B cell (primary cell): Measurements from ENCODE around the gene PREX1. TPM values are rescaled to one million over a fixed set of nuclear protein-coding genes. Genes with fewer than 3 reads are reported as not detected.

Source experiments
- ATAC-seq: fragments of 200-7000 bp; cut with Tn5 transposase; one replicate; pipeline ENCODE4 v1.10.0; 2021; ENCODE audit warnings: low read depth, mild to moderate bottlenecking, moderate number of reproducible peaks, moderate library complexity
- CTCF ChIA-PET: fragments of 350-600 bp; sonication (Branson Sonifier 250); formaldehyde crosslinking; loops from one replicate; lab custom pipeline; 2021; ENCODE audit warnings: antibody characterized with exemption, inconsistent platforms; lab: Charles Lee
- POLR2A ChIA-PET: fragments of 350-600 bp; sonication (Branson Sonifier 250); formaldehyde crosslinking; loops from one replicate; lab custom pipeline; 2021; ENCODE audit warnings: antibody characterized with exemption; lab: Charles Lee
- DNase-seq: peaks from one replicate; pipeline ENCODE4 v3.0.0; 2013
- H2AFZ ChIP-seq: 2 replicates; pipeline ENCODE4 v1.6.1; 2012; ENCODE audit warnings: mild to moderate bottlenecking, low read depth, low read length; ENCODE audit not compliant: insufficient read depth, poor library complexity, severe bottlenecking
- H3K27ac ChIP-seq, 2 donors: 1 replicate in 1 of 2; 2 replicates in 1 of 2; pipeline ENCODE4 v1.5.1; 2012 to 2013; ENCODE audit warnings: low read length in 2 of 2, mild to moderate bottlenecking in 2 of 2, moderate library complexity in 1 of 2
- H3K27me3 ChIP-seq, 4 experiments: fragments of 200-600 bp in 1 of 4; sonication (generic) in 1 of 4; replicated peaks in 1 of 4; 1 replicate in 2 of 4; 2 replicates in 2 of 4; pipeline versions ENCODE4 v1.6.1 to v1.7.0; 2013 to 2016; ENCODE audit warnings: low read length in 3 of 4, mild to moderate bottlenecking in 2 of 4, mixed read lengths in 1 of 4, moderate library complexity in 1 of 4; ENCODE audit not compliant: insufficient read depth in 4 of 4, control insufficient read depth in 3 of 4; ENCODE audit errors: control extremely low read depth in 1 of 4
- H3K36me3 ChIP-seq, 2 experiments: replicated peaks in 1 of 2; 1 replicate in 1 of 2; 2 replicates in 1 of 2; pipeline versions ENCODE4 v1.6.1 to v1.7.1; 2013; ENCODE audit warnings: low read length in 1 of 2; ENCODE audit not compliant: insufficient read depth in 2 of 2, control insufficient read depth in 1 of 2; ENCODE audit errors: control extremely low read depth in 1 of 2, extremely low read depth in 1 of 2
- H3K4me1 ChIP-seq, 2 donors: fragments of 200-600 bp in 1 of 2; sonication (generic) in 1 of 2; 1 replicate in 1 of 2; 2 replicates in 1 of 2; pipeline versions ENCODE4 v1.5.1 to v1.6.1; 2013 to 2017; ENCODE audit warnings: low read length in 2 of 2; ENCODE audit not compliant: control insufficient read depth in 2 of 2, insufficient read depth in 2 of 2
- H3K4me2 ChIP-seq: replicated peaks from 2 replicates; pipeline ENCODE3; 2012; ENCODE audit warnings: mild to moderate bottlenecking, low read depth, low read length; ENCODE audit not compliant: poor library complexity, severe bottlenecking
- H3K4me3 ChIP-seq, 5 experiments: fragments of 200-600 bp in 1 of 5; sonication (generic) in 1 of 5; 1 replicate in 3 of 5; 2 replicates in 2 of 5; pipeline versions ENCODE4 v1.5.1 to v1.7.0; 2011 to 2016; ENCODE audit warnings: low read length in 4 of 5, mild to moderate bottlenecking in 4 of 5, low read depth in 2 of 5, control low read depth in 1 of 5, moderate library complexity in 1 of 5; ENCODE audit not compliant: insufficient read depth in 1 of 5; ENCODE audit errors: control extremely low read depth in 1 of 5, extremely low read depth in 1 of 5
- H3K79me2 ChIP-seq: fragments of 200-600 bp; sonication (generic); one replicate; pipeline ENCODE4 v1.6.0; 2016; ENCODE audit warnings: low read length; ENCODE audit not compliant: control insufficient read depth, insufficient read depth
- H3K9ac ChIP-seq: fragments of 200-600 bp; sonication (generic); 2 replicates; pipeline ENCODE4 v1.6.1; 2017; ENCODE audit warnings: mild to moderate bottlenecking, low read length, moderate library complexity
- H3K9me3 ChIP-seq, 3 donors: one replicate each; pipeline versions ENCODE4 v1.6.1 to v1.7.1; 2013; ENCODE audit warnings: low read length in 2 of 3; ENCODE audit not compliant: control insufficient read depth in 2 of 3, insufficient read depth in 1 of 3; ENCODE audit errors: control extremely low read depth in 1 of 3
- H4K20me1 ChIP-seq: 2 replicates; pipeline ENCODE4 v1.6.0; 2012; ENCODE audit warnings: mild to moderate bottlenecking, low read length; ENCODE audit not compliant: insufficient read depth, control insufficient read depth, poor library complexity, severe bottlenecking
- H3K27ac Mint-ChIP-seq: one replicate; pipeline ENCODE4 v1.8.0; 2021; ENCODE audit warnings: mixed read lengths
- H3K27me3 Mint-ChIP-seq: one replicate; pipeline ENCODE4 v1.8.0; 2021; ENCODE audit warnings: mixed read lengths
- H3K4me1 Mint-ChIP-seq: one replicate; pipeline ENCODE4 v1.8.0; 2021; ENCODE audit warnings: mixed read lengths
- H3K4me3 Mint-ChIP-seq: one replicate; pipeline ENCODE4 v1.8.0; 2021; ENCODE audit warnings: mixed read lengths
- H3K9me3 Mint-ChIP-seq: one replicate; pipeline ENCODE4 v1.8.0; 2022; ENCODE audit warnings: mixed read lengths; ENCODE audit not compliant: insufficient read depth
- EZH2 ChIP-seq: IDR thresholded peaks from 2 replicates; pipeline ENCODE4 v1.6.1; 2012; ENCODE audit warnings: borderline replicate concordance, low read depth, mild to moderate bottlenecking, moderate library complexity, low read length; ENCODE audit not compliant: insufficient read depth, poor library complexity, severe bottlenecking
- WGBS: methylation state at CpG from one replicate; pipeline ENCODE4 v1.1.5; 2013; ENCODE audit warnings: missing lambda C conversion rate; ENCODE audit not compliant: insufficient coverage; 5-methylcytosine and 5-hydroxymethylcytosine counted together
- intact Hi-C: fragments of 100-400 bp; cut with micrococcal nuclease; formaldehyde crosslinking; loops from one replicate; pipeline ENCODE4 v1.10.0; 2022
- polyA minus RNA-seq: library from RNA; depleted of rRNA, polyadenylated mRNA; stranded (reverse); fragments of >200 nt; gene quantifications from 2 replicates; pipeline ENCODE4 v1.2.3, GENCODE V29; 2012
- polyA plus RNA-seq: library from polyadenylated mRNA; depleted of rRNA; stranded (reverse); fragments of >200 nt; gene quantifications from 2 replicates; pipeline ENCODE4 v1.2.3, GENCODE V29; 2012
- total RNA-seq, 2 donors: library from RNA; stranded (reverse); fragments of 120-200 nt in 1 of 2; gene quantifications; 1 replicate in 1 of 2; 2 replicates in 1 of 2; pipeline versions ENCODE4 v1.2.3 to v1.2.4, GENCODE V29; 2013 to 2022
- TF ChIP-seq, protein P1 (sequence below): fragments of 200-600 bp; IDR thresholded peaks from one replicate; pipeline ENCODE4 v1.8.0; 2022; ENCODE audit warnings: antibody characterized with exemption, mild to moderate bottlenecking

Gene PREX1, protein sequence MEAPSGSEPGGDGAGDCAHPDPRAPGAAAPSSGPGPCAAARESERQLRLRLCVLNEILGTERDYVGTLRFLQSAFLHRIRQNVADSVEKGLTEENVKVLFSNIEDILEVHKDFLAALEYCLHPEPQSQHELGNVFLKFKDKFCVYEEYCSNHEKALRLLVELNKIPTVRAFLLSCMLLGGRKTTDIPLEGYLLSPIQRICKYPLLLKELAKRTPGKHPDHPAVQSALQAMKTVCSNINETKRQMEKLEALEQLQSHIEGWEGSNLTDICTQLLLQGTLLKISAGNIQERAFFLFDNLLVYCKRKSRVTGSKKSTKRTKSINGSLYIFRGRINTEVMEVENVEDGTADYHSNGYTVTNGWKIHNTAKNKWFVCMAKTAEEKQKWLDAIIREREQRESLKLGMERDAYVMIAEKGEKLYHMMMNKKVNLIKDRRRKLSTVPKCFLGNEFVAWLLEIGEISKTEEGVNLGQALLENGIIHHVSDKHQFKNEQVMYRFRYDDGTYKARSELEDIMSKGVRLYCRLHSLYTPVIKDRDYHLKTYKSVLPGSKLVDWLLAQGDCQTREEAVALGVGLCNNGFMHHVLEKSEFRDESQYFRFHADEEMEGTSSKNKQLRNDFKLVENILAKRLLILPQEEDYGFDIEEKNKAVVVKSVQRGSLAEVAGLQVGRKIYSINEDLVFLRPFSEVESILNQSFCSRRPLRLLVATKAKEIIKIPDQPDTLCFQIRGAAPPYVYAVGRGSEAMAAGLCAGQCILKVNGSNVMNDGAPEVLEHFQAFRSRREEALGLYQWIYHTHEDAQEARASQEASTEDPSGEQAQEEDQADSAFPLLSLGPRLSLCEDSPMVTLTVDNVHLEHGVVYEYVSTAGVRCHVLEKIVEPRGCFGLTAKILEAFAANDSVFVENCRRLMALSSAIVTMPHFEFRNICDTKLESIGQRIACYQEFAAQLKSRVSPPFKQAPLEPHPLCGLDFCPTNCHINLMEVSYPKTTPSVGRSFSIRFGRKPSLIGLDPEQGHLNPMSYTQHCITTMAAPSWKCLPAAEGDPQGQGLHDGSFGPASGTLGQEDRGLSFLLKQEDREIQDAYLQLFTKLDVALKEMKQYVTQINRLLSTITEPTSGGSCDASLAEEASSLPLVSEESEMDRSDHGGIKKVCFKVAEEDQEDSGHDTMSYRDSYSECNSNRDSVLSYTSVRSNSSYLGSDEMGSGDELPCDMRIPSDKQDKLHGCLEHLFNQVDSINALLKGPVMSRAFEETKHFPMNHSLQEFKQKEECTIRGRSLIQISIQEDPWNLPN (N-terminal part only)
- total RNA-seq = 99.4 and 115 TPM in 2 replicates
- total RNA-seq (2013) = 68.3 TPM
- 66.7 and 79.1 TPM in 2 replicates for polyA plus RNA-seq
- 121 and 131 TPM in 2 replicates for polyA minus RNA-seq

DNA sequence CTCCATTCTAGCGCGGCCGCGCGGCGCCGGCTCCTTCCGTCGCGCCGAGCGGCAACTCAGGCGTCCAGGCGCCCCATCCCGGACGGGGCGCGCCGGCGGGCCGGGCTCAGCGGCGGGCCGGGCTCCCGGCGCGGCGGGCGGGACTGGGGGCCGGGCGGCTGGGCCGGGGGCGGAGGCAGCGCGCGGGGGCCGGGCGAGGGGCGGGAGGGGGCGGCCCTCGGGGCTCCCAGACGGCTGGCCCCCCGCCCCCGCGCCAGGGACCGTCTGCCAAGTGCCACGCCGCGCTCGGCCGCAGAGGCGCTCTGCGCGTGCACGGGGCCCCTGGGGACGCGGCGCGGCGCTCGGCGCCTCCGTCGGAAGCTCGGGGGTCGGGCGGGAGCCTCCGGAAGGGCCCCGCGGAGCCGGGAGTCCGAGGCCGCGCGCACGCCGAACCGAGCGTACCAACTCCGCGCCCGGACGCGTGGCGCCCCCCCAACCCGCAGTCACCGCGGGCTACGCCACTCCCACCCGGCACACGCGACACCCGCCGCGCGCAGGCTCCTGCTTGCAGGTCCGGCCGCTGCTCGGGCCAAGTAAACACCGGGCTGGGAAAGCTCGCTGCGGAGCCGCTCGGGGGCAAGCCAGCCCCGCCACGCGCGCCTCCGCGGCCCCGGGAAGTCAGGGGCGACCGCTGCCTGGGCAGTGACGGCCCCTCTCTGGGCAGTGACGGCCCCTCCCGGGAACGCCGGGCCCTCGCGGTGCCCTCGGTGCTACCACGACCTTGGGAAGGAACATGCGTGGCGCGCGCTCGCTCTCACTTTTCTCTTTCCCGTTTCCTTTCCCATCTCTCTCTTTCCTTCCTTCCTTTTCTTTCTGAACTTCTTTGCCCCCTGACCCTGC, at the start of gene PREX1:
TSS of gene PREX1 (minus strand) at position 145 of the 879 bp plus-strand sequence. CDS start at position 6, 139 bp downstream.
- no peaks in the 10 kb centered on the region for H3K27me3 ChIP-seq
- H4K20me1 ChIP-seq = peaks cover 12% of the 10 kb centered on the region
- Mint-ChIP-seq H3K4me3 (peak within 1 kb of the TSS; percentile 92), H3K27ac (peak within 1 kb of the TSS; percentile 88), H3K4me1 (peaks cover 66% of the 10 kb centered on the region), H3K9me3 (no peaks in the 10 kb centered on the region), H3K27me3 (no peaks in the 10 kb centered on the region)
- ATAC-seq = peak; percentile 78
- peak within 1 kb of the TSS; percentile 73 to 93 (median 90) for H3K4me3 ChIP-seq
- H3K4me1 ChIP-seq = peaks cover 52 to 62% of the 10 kb centered on the region in 2 donors
- H3K36me3 ChIP-seq = peaks cover 0 to 4% of the 10 kb centered on the region in 2 experiments
- H3K4me2 ChIP-seq = peak within 1 kb of the TSS; percentile 87
- TF ChIP-seq, protein P1, sequence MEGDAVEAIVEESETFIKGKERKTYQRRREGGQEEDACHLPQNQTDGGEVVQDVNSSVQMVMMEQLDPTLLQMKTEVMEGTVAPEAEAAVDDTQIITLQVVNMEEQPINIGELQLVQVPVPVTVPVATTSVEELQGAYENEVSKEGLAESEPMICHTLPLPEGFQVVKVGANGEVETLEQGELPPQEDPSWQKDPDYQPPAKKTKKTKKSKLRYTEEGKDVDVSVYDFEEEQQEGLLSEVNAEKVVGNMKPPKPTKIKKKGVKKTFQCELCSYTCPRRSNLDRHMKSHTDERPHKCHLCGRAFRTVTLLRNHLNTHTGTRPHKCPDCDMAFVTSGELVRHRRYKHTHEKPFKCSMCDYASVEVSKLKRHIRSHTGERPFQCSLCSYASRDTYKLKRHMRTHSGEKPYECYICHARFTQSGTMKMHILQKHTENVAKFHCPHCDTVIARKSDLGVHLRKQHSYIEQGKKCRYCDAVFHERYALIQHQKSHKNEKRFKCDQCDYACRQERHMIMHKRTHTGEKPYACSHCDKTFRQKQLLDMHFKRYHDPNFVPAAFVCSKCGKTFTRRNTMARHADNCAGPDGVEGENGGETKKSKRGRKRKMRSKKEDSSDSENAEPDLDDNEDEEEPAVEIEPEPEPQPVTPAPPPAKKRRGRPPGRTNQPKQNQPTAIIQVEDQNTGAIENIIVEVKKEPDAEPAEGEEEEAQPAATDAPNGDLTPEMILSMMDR = no peak
- TF ChIP-seq EZH2 = no peak
- H3K9ac ChIP-seq = peak within 1 kb of the TSS; percentile 79
- WGBS = under 1% methylated on average over 128 of the region's 128 CpGs
- peak; percentile 93 for DNase-seq
- POLR2A ChIA-PET = interaction anchor here (0.7 to 2.5 kb wide), 6 partner anchors 10 to 132 kb away, joined by 3 to 9 read pairs (median 4); no protein-coding TSS in a partner anchor
- intact Hi-C loops = loop anchor here (1.0 to 10.0 kb wide), 7 partner anchors 18 to 977 kb away; partner anchors contain the start of gene ARFGEF2
- CTCF ChIA-PET = interaction anchor here (0.5 to 2.4 kb wide), 8 partner anchors 10 to 889 kb away, joined by 3 to 18 read pairs (median 6); no protein-coding TSS in a partner anchor
- peak within 1 kb of the TSS; percentile 38 to 79 for H3K27ac ChIP-seq
- H3K79me2 ChIP-seq = peaks cover 44% of the 10 kb centered on the region
- peak within 1 kb of the TSS; percentile 78 for H2AFZ ChIP-seq
- H3K9me3 ChIP-seq = no peaks in the 10 kb centered on the region
